Chondrocyte (in vitro differentiated cells): ENCODE data around the gene STARD7. TPM values are rescaled to one million over a fixed set of nuclear protein-coding genes. Genes with fewer than 3 reads are reported as not detected.

Experiments
- DNase-seq: peaks from one replicate; pipeline ENCODE4 v3.0.0; 2021; ENCODE audit warnings: mixed read lengths, low spot score
- H3K27ac Mint-ChIP-seq: one replicate; pipeline ENCODE4 v1.8.0; 2021; ENCODE audit warnings: mild to moderate bottlenecking, moderate library complexity, mixed read lengths; ENCODE audit not compliant: unreplicated experiment
- H3K27me3 Mint-ChIP-seq: 2 replicates; pipeline ENCODE4 v1.8.0; 2021; ENCODE audit warnings: low read depth, mixed read lengths
- H3K36me3 Mint-ChIP-seq: 2 replicates; pipeline ENCODE4 v1.8.0; 2021; ENCODE audit warnings: low read depth, mixed read lengths
- H3K4me1 Mint-ChIP-seq: 2 replicates; pipeline ENCODE4 v1.8.0; 2021; ENCODE audit warnings: low read depth, mild to moderate bottlenecking, mixed read lengths
- H3K4me3 Mint-ChIP-seq: one replicate; pipeline ENCODE4 v1.8.0; 2021; ENCODE audit warnings: mild to moderate bottlenecking, moderate library complexity, mixed read lengths; ENCODE audit not compliant: unreplicated experiment
- H3K9me3 Mint-ChIP-seq: 2 replicates; pipeline ENCODE4 v1.8.0; 2021; ENCODE audit warnings: low read depth, mixed read lengths
- CTCF ChIP-seq: fragments of 200-600 bp; sonication (generic); IDR thresholded peaks from 2 replicates; pipeline ENCODE4 v1.5.0; 2021; ENCODE audit warnings: antibody characterized with exemption, mild to moderate bottlenecking, moderate library complexity
- total RNA-seq: library from RNA; stranded (reverse); gene quantifications from 3 replicates; pipeline ENCODE4 v1.2.1, GENCODE V29; 2021

Gene STARD7
- total RNA-seq, 1 donor from 2014 or later: 66.1 TPM

GRCh38 chr2:96247896-96248295, 39.3 kb upstream of the STARD7 start:
- H3K4me1 Mint-ChIP-seq: peaks cover 36% of the 10 kb centered on the region
- DNase-seq: peak; percentile 17
- peaks cover 11% of the 10 kb centered on the region for H3K36me3 Mint-ChIP-seq
- H3K27me3 Mint-ChIP-seq: no peaks in the 10 kb centered on the region
- no peaks in the 10 kb centered on the region for H3K9me3 Mint-ChIP-seq
- H3K4me3 Mint-ChIP-seq: no peak overlapping the region
- no peak for TF ChIP-seq CTCF
- H3K27ac Mint-ChIP-seq: no peak overlapping the region

- DNase-seq: peak; percentile 13
- no peak overlapping the region for H3K4me3 Mint-ChIP-seq
- no peaks in the 10 kb centered on the region for H3K27me3 Mint-ChIP-seq
- no peaks in the 10 kb centered on the region for H3K9me3 Mint-ChIP-seq
- H3K36me3 Mint-ChIP-seq: peaks cover 6% of the 10 kb centered on the region
- H3K4me1 Mint-ChIP-seq: peaks cover 37% of the 10 kb centered on the region
- TF ChIP-seq CTCF: no peak
- H3K27ac Mint-ChIP-seq: no peak overlapping the region
These were observed 38.4 kb upstream of the STARD7 start for GRCh38 chr2:96247009-96247408.

GRCh38 chr2:96245609-96246390, 37.2 kb upstream of the STARD7 start:
- peaks cover 1% of the 10 kb centered on the region for H3K36me3 Mint-ChIP-seq
- H3K4me3 Mint-ChIP-seq: no peak overlapping the region
- TF ChIP-seq CTCF: no peak
- peaks cover 28% of the 10 kb centered on the region for H3K4me1 Mint-ChIP-seq
- peak; percentile 27 for DNase-seq
- no peaks in the 10 kb centered on the region for H3K9me3 Mint-ChIP-seq
- H3K27ac Mint-ChIP-seq: peak overlapping the region; percentile 65
- no peaks in the 10 kb centered on the region for H3K27me3 Mint-ChIP-seq

GRCh38 chr2:96243843-96244242, 35.2 kb upstream of the STARD7 start:
- Mint-ChIP-seq H3K9me3 (no peaks in the 10 kb centered on the region), H3K27me3 (no peaks in the 10 kb centered on the region)
- TF ChIP-seq CTCF: no peak

GRCh38 chr2:96241900-96242611, 33.4 kb upstream of the STARD7 start:
- no peaks in the 10 kb centered on the region for H3K9me3 Mint-ChIP-seq
- H3K27me3 Mint-ChIP-seq: no peaks in the 10 kb centered on the region
- no peak for TF ChIP-seq CTCF
- no peak overlapping the region for H3K27ac Mint-ChIP-seq
- no peaks in the 10 kb centered on the region for H3K36me3 Mint-ChIP-seq
- peaks cover 16% of the 10 kb centered on the region for H3K4me1 Mint-ChIP-seq
- no peak overlapping the region for H3K4me3 Mint-ChIP-seq
- DNase-seq: peak; percentile 18

More at GRCh38 chr2:96243843-96244242, 35.2 kb upstream of the STARD7 start:
- H3K27ac Mint-ChIP-seq: no peak overlapping the region
- DNase-seq: no peak
- H3K4me3 Mint-ChIP-seq: no peak overlapping the region
- peaks cover 18% of the 10 kb centered on the region for H3K4me1 Mint-ChIP-seq
- H3K36me3 Mint-ChIP-seq: no peaks in the 10 kb centered on the region
